Adrenal gland (tissue), 5 donors: ENCODE results near the gene PCGF6.

ENCODE experiments used
- POLR2A ChIP-seq, 2 donors: fragments of 450-650 bp; IDR thresholded peaks; one replicate each; pipeline ENCODE4 v1.6.1; 2017; ENCODE audit warnings: antibody characterized with exemption in 2 of 2, mild to moderate bottlenecking in 2 of 2, moderate library complexity in 1 of 2
- TF ChIP-seq, protein P1 (sequence below), 6 experiments: fragments of 450-650 bp in 4 of 6; fragments of 200-600 bp in 2 of 6; sonication (generic) in 1 of 6; IDR thresholded peaks; 1 replicate in 5 of 6; 2 replicates in 1 of 6; pipeline versions ENCODE4 v1.5.1 to v1.8.0; 2016 to 2021; ENCODE audit warnings: antibody characterized with exemption in 6 of 6, mild to moderate bottlenecking in 2 of 6, moderate library complexity in 1 of 6
- donor health status: DM: no; HTN: no; CAD: no.

DNA sequence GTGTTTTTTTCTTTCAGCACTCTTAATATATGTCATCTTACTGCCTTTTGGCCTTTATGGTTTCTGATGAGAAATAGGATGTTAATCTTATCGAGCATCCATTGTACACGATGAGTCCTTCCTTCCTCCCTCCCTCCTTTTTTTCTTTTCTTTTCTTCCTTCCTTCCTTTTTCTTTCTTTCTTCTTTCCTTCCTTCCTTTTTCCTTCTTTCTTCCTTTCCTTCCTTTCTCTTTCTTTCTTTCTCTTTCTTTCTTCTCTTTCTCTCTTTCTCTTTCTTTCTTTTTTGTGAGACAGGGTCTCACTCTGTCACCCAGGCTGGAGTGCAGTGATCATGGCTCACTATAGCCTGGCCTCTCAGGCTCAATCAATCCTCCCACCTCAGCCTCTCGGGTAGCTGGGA, 96.8 kb downstream of the PCGF6 start:
- TF ChIP-seq, protein P1, sequence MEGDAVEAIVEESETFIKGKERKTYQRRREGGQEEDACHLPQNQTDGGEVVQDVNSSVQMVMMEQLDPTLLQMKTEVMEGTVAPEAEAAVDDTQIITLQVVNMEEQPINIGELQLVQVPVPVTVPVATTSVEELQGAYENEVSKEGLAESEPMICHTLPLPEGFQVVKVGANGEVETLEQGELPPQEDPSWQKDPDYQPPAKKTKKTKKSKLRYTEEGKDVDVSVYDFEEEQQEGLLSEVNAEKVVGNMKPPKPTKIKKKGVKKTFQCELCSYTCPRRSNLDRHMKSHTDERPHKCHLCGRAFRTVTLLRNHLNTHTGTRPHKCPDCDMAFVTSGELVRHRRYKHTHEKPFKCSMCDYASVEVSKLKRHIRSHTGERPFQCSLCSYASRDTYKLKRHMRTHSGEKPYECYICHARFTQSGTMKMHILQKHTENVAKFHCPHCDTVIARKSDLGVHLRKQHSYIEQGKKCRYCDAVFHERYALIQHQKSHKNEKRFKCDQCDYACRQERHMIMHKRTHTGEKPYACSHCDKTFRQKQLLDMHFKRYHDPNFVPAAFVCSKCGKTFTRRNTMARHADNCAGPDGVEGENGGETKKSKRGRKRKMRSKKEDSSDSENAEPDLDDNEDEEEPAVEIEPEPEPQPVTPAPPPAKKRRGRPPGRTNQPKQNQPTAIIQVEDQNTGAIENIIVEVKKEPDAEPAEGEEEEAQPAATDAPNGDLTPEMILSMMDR (IDR thresholded peaks at IDR 0.05) = no peak
- no peak for TF ChIP-seq POLR2A (IDR thresholded peaks at IDR 0.05)
